GM21576 (cell line): Measurements from ENCODE around the gene WT1.
"Not testable (repeated sequence)": the region's sequence is repeated elsewhere in the genome, so short reads cannot be mapped to it uniquely, and the experiment has no call there.

Experiments used
- ATAC-seq: cut with Tn5 transposase; IDR thresholded peaks from one replicate; pipeline ENCODE4 v1.9.1; 2021; ENCODE audit warnings: mild to moderate bottlenecking, moderate library complexity; ENCODE audit not compliant: unreplicated experiment

WT1 gene

GRCh38 chr11:32388871-32389770, 46.2 kb downstream of the WT1 start:
- peak; percentile 61 for ATAC-seq

- no peak for ATAC-seq
Observed at GRCh38 chr11:32388365-32388764, 47.0 kb downstream of the WT1 start.

GRCh38 chr11:32387411-32387810, 47.9 kb downstream of the WT1 start:
- no peak for ATAC-seq

- ATAC-seq: no peak
Observed at GRCh38 chr11:32386770-32387377, 48.5 kb downstream of the WT1 start.

DNA sequence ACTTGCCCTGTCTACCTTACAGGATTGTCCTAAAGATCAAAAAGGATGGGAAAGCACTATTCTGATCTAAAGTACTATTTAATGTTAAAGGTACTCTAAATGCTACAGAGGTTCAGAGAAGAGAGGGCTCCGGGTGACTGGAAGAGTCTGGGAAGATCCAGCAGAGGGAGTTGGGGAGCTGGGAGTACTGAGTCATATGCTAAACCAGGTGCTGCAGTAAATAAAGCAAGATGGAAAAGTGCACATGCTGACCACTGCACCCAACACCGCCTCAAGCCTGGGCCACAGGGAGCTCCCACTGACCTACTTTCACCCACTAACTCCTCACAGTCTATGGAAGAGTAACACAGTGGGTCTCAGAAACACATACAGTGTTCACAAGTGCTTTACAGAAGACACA, 49.3 kb downstream of the WT1 start:
- ATAC-seq: no peak

GRCh38 chr11:32382339-32383049, 52.8 kb downstream of the WT1 start:
- no peak for ATAC-seq

DNA sequence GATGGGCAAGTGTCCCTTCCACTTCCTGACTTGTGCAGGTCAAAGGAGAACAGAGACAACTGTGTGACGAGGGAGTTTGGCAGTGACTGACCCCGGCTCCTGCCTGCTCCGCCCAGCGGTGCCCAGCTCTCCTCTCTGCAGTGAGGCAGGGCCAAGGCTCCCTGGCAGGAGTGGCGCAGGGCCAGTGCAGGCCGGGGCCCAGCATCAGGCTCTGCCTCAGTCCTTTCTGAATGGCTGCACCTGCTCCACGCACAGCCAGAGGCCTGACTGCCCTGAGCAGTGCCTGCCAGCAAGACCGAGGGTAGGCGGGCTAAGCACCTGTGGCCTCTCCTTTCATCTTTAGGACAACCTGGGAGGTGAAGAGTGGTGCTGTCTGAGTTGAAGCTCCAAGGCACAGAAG, 54.2 kb downstream of the WT1 start:
- no peak for ATAC-seq

DNA sequence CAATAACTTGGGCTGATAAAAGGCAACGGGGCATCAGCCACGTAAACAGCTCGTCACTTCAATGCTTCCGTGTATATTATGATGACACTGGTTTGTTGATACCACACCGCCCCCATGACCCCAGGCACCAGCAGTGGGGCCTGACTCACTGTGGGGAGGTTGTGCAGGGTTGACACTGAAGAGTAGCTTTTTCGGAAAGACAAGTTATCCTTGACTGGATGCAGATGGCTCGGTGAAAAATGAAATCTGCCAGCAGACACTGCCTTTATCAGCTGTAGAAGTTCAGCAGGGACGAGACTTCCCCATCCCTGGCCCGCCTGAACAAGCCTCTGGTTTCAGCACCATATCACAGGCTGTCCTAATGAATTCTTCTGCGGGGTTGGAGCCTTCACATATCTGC, 55.6 kb downstream of the WT1 start:
- no peak for ATAC-seq

GRCh38 chr11:32375826-32376225, 59.5 kb downstream of the WT1 start:
- no peak for ATAC-seq

- no peak for ATAC-seq
Observed at GRCh38 chr11:32374261-32374711, 61.1 kb downstream of the WT1 start.

DNA sequence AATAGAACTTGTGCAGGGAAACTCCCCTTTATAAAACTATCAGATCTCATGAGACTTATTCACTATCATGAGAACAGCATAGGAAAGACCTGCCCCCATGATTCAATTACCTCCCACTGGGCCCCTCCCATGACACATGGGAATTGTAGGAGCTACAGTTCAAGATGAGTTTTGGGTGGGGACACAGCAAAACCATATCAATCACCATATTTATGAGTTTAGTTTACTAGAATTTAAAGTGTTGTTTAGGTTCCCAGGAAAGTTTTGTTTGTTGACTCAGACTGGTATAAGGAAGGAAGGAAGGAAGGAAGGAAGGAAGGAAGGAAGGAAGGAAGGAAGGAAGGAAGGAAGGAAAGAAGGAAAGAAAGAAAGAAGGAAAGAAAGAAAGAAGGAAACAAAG, 65.4 kb downstream of the WT1 start:
- not testable (repeated sequence) for ATAC-seq

DNA sequence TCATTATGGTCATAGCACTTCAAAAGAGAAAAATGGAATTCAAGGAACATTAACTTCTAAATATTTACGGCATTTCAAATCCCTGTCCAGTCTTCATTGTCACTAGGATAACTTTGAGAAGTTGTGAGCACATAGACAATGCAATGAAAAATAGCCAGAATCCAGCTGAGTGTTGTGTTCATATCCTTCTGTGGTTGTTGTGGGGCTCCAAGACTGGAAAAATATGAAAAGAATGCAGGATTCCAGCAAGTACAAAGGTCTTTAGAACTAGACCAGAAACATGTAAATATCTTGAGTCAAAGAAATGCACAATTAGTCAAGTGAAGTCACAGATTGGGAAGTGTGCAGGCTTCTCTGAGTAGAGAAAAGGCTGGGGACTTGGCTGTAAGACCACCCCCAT, 68.7 kb downstream of the WT1 start:
- no peak for ATAC-seq

DNA sequence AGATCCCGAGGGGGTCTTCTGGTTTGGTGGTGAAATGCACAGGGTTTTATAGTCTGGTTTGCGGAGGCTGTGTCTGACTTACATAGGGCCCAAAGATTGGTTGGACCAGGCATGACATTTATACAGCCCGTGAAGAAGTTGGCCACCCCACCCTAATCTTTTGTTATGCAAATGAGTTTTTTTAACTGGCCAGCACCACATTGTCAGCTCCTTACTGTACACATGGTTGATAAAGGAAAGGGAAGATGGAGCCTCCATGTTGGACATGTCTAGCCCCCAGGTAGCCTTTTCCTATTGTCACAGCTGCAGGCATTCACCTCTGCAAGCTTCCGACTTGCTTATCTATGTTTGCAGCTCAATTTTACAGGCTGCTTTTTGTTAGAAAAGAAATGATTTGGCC, 70.1 kb downstream of the WT1 start:
- ATAC-seq: no peak

DNA sequence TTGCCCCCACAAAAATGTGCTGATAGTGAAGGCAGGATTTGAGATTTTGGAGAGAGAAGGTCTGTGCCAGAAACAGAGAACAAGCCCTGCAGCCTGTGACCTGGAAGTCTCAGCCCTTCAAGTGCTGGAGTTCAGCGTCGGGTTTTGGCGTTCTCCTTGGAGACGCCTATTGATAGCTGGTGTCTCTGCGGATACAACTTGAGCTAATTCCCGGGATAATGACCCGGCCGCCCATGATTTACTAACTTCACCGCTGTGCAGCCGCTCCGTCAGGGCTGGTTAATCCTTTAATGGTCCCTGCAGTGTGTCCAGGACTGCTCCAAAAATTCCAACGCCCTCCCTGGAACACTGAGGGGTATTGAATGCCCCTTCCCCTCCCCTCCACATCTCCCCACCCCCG, 76.6 kb downstream of the WT1 start:
- ATAC-seq: no peak

GRCh38 chr11:32353884-32354283, 81.5 kb downstream of the WT1 start:
- no peak for ATAC-seq

DNA sequence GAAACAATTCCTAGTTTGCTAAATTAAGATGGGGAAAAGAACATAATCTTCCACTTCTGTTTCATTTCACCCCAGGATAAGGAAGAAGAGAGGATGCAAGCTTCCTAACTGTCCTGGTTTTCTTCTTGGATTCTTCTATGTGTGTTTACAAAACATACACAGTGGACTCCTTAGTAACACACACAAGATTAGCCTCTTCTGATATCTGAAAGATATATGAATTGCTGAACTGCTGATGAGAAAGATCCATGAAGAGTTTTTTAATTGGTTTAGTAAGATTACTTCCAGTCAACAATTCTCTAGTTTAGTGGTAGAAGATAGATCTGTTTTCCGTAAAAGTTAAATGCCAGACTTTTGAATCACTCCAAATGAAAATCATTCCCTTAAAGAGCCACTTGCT, 86.8 kb downstream of the WT1 start:
- ATAC-seq: no peak

DNA sequence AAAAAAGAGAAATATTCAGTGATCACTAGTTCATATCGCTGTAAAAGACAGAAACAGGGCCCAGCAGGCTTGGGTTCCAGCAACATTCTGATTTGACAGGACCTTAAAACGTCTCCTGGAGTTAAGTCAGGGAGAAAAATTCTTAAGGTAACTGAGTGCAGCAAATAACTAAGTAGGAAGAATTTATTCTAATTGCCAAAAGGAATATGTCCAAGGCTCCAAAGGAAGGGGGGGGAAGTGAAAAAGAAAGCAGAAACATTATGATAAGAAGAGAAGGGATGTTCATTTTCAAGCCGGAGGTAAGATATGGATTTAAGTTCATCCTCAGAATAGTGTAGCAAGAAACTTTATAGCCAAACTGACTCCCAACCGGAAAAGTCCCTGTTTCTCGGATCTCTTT, 90.4 kb downstream of the WT1 start:
- no peak for ATAC-seq

DNA sequence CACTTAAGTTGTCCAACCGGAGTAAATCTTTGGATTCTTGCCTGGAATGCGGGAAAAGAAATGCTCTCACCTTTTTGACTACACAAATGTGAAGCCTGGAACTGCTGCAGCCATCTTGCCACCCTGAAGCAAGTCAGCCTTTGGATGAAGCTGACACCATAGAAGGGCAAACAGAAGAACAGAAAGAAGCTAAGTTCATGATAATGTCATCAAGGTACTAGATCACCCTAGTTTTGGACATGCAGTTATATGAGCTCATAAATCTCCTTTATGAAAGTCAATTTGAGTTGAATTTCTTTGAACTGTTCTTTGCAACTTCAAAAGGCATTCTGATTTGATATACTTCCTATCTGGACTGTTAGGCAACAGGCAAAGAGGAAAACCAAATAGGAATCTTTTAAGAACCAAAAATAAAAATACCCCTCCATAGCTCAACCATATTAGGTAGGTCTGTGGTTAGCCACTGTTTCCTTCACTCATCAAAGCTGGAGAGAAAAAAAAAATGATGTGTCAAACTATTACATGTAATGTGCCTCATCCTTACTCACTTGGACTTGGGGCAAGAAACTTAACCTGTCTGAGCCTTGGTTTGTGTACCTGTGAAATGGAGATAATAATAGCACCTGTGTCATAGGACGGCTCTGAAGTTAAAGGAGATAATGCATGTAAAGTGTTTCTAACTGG, 91.9 kb downstream of the WT1 start:
- no peak for ATAC-seq

DNA sequence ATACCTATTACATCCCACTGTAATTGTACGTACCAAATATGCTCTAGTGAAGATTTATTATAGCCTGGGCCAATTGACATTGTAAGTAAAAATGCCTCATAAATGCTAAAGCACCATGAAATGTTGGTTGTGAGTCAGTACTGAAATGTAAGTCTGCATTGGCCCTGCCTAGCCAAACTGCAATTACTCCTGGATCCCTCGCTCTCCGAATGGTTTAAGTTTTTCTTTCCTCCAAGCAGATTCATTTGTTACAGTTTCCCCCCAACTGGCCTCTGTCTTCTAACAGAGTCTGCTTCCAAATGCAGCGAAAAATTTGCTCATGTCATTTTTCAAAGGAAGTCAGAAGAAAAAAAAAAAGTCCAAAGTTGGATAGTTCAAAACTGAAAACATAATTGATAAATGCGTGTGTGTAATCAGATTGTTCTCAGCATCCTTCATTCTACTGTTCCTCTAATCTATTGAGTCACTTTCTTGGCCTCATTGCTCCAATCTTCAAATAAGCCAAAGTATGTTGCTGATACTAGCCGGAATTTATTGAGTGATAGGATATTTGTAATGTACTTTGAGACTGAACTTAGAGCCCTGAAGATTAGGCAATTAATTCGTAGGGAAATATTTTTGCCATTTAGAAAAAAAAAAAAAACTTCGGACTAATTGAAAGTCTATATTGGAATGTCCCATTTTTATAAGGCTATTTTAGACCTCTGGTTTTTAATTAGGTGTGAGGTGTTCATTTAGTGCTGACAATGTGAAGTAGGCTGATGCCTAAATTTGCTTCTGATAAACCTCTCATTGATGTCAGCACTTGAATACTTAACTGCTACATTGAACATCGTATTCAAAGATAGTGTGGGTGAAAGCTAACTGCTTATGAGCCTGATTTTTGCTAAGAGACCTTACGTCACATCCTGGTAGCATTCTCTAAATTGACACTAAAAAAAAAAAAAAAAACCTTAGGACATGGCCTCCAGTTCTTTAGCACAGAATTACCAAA, 93.4 kb downstream of the WT1 start:
- ATAC-seq: no peak

- ATAC-seq: no peak
Observed at GRCh38 chr11:32340181-32340580, 95.2 kb downstream of the WT1 start.
